ENCODE data around the gene TIAL1.

TIAL1 gene

GRCh38 chr10:119542988-119543813 is 53.6 kb downstream of the TIAL1 start:
- Histone ChIP-seq H3K36me3 (no peaks in the 10 kb centered on the region), H3K4me3 (peak overlapping the region; percentile 63 to 74), H3K27me3 (peaks cover 0 to 13% of the 10 kb centered on the region in 2 donors), H3K4me1 (peaks cover 0 to 36% (median 18%) of the 10 kb centered on the region in 4 donors), H3K27ac (peak overlapping the region; percentile 54 to 60), H3K9me3 (no peaks in the 10 kb centered on the region)
- peak; percentile 59 to 77 for DNase-seq
- peak; percentile 37 to 47 for TF ChIP-seq CTCF (IDR thresholded peaks at IDR 0.05)
- intact Hi-C loops (cut with DNase I; ENCODE audit: low total_unique reads): no loop called here

GRCh38 chr10:119542357-119542987 is 54.3 kb downstream of the TIAL1 start, which contains the start of gene RGS10:
Gene RGS10, minus strand, starts transcription at chr10:119542719. Its CDS starts 81 bp downstream, at chr10:119542638.
- peak within 1 kb of the TSS; percentile 63 to 74 for H3K4me3 ChIP-seq
- peaks cover 0 to 36% (median 18%) of the 10 kb centered on the region in 4 donors for H3K4me1 ChIP-seq
- no peaks in the 10 kb centered on the region for H3K9me3 ChIP-seq
- H3K36me3 ChIP-seq: no peaks in the 10 kb centered on the region
- TF ChIP-seq CTCF (IDR thresholded peaks at IDR 0.05): no peak
- peak; percentile 82 to 89 for DNase-seq
- H3K27ac ChIP-seq: peak within 1 kb of the TSS; percentile 54 to 60
- intact Hi-C loops (cut with DNase I; ENCODE audit: low total_unique reads): no loop called here
- peaks cover 0 to 9% of the 10 kb centered on the region in 2 donors for H3K27me3 ChIP-seq

- H3K4me3 ChIP-seq: peak overlapping the region; percentile 63 to 74
- intact Hi-C loops (cut with DNase I; ENCODE audit: low total_unique reads): no loop called here
- TF ChIP-seq CTCF (IDR thresholded peaks at IDR 0.05): no peak
- peaks cover 0 to 4% of the 10 kb centered on the region in 2 donors for H3K27me3 ChIP-seq
- no peaks in the 10 kb centered on the region for H3K9me3 ChIP-seq
- H3K27ac ChIP-seq: peak overlapping the region; percentile 54 to 60
- peaks cover 0 to 36% (median 18%) of the 10 kb centered on the region in 4 donors for H3K4me1 ChIP-seq
- no peaks in the 10 kb centered on the region for H3K36me3 ChIP-seq
- no peak for DNase-seq
Observed at GRCh38 chr10:119541459-119542356, 55.1 kb downstream of the TIAL1 start.

- Histone ChIP-seq H3K4me3 (peak overlapping the region; percentile 63 to 74), H3K27me3 (peaks cover 0 to 4% of the 10 kb centered on the region in 2 donors), H3K9me3 (no peaks in the 10 kb centered on the region), H3K36me3 (no peaks in the 10 kb centered on the region), H3K27ac (no peak overlapping the region), H3K4me1 (peaks cover 0 to 36% (median 18%) of the 10 kb centered on the region in 4 donors)
- DNase-seq: no peak
- TF ChIP-seq CTCF (IDR thresholded peaks at IDR 0.05): no peak
- intact Hi-C loops (cut with DNase I; ENCODE audit: low total_unique reads): no loop called here
Observed at GRCh38 chr10:119541046-119541445, 55.7 kb downstream of the TIAL1 start.

- no peak for DNase-seq
- no peak overlapping the region for H3K4me3 ChIP-seq
- no peak overlapping the region for H3K27ac ChIP-seq
- H3K36me3 ChIP-seq: no peaks in the 10 kb centered on the region
- peaks cover 0 to 4% of the 10 kb centered on the region in 2 donors for H3K27me3 ChIP-seq
- H3K9me3 ChIP-seq: no peaks in the 10 kb centered on the region
- intact Hi-C loops (cut with DNase I; ENCODE audit: low total_unique reads): no loop called here
- H3K4me1 ChIP-seq: peaks cover 0 to 36% (median 18%) of the 10 kb centered on the region in 4 donors
- TF ChIP-seq CTCF (IDR thresholded peaks at IDR 0.05): no peak
Observed at GRCh38 chr10:119540038-119540437, 56.7 kb downstream of the TIAL1 start.
